Thoracic aorta (tissue), 2 donors: ENCODE results near the gene PCYOX1L. TPM values are rescaled to one million over a fixed set of nuclear protein-coding genes. Genes with fewer than 3 reads are reported as not detected.

Experiments
- ATAC-seq: fragments of 150-250 bp; one replicate; pipeline ENCODE4 v1.8.0; 2017; ENCODE audit warnings: low read depth; ENCODE audit not compliant: insufficient number of reproducible peaks, low FRiP score
- DNase-seq: peaks from one replicate; pipeline ENCODE4 v3.0.0-alpha.2; 2020; ENCODE audit warnings: low spot score
- H3K27ac ChIP-seq, 2 donors: fragments of 200-600 bp; sonication (generic); 1 replicate in 1 of 2; 2 replicates in 1 of 2; pipeline ENCODE4 v1.5.1; 2016; ENCODE audit warnings: mild to moderate bottlenecking in 2 of 2, moderate library complexity in 2 of 2
- H3K27me3 ChIP-seq: fragments of 200-600 bp; sonication (generic); replicated peaks from 2 replicates; pipeline ENCODE4 v1.6.0; 2016; ENCODE audit warnings: mild to moderate bottlenecking; ENCODE audit not compliant: insufficient read depth
- H3K36me3 ChIP-seq: fragments of 200-600 bp; sonication (generic); one replicate; pipeline ENCODE4 v1.5.1; 2016
- H3K4me1 ChIP-seq, 2 donors: fragments of 200-600 bp; sonication (generic); 1 replicate in 1 of 2; 2 replicates in 1 of 2; pipeline versions ENCODE4 v1.5.1 to v1.6.0; 2016; ENCODE audit warnings: low read depth in 2 of 2, mild to moderate bottlenecking in 1 of 2; ENCODE audit not compliant: control insufficient read depth in 1 of 2
- H3K4me3 ChIP-seq: fragments of 200-600 bp; sonication (generic); 2 replicates; pipeline ENCODE4 v1.5.1; 2016; ENCODE audit warnings: mild to moderate bottlenecking
- H3K9me3 ChIP-seq: fragments of 200-600 bp; sonication (generic); 2 replicates; pipeline ENCODE4 v1.5.1; 2016
- total RNA-seq, 2 donors: library from RNA; depleted of rRNA; stranded (reverse); fragments of >200 nt; gene quantifications; one replicate each; pipeline versions ENCODE4 v1.1.0 to v1.2.3, GENCODE V29; 2016
- TF ChIP-seq, protein P1 (sequence below): fragments of 200-600 bp; sonication (generic); IDR thresholded peaks from one replicate; pipeline ENCODE4 v1.5.1; 2019; ENCODE audit warnings: antibody characterized with exemption

The PCYOX1L gene
- total RNA-seq, 2 donors from 2014 or later: 7.3 to 7.8 TPM

DNA sequence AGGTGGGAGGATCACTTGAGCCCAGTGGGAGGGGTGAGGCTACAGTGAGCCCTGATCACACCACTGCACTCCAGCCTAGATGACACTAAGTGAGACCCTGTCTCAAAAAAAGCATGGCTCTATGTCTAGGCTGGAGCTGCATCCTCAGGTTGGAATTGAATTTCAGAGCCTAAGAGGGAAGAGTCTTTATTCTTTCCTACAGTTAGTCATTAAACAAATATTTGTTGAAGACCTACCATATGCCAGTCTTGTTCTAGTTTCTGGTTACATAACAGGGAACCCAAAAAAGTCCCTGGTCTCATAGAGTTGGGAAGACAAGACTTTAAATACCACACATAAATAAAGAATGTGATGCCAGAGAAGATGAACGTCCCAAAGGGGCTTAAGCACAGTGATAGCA lies 19.5 kb upstream of the PCYOX1L start:
- H3K4me1 ChIP-seq: no peaks in the 10 kb centered on the region
- H3K27ac ChIP-seq: no peak overlapping the region
- TF ChIP-seq, protein P1, sequence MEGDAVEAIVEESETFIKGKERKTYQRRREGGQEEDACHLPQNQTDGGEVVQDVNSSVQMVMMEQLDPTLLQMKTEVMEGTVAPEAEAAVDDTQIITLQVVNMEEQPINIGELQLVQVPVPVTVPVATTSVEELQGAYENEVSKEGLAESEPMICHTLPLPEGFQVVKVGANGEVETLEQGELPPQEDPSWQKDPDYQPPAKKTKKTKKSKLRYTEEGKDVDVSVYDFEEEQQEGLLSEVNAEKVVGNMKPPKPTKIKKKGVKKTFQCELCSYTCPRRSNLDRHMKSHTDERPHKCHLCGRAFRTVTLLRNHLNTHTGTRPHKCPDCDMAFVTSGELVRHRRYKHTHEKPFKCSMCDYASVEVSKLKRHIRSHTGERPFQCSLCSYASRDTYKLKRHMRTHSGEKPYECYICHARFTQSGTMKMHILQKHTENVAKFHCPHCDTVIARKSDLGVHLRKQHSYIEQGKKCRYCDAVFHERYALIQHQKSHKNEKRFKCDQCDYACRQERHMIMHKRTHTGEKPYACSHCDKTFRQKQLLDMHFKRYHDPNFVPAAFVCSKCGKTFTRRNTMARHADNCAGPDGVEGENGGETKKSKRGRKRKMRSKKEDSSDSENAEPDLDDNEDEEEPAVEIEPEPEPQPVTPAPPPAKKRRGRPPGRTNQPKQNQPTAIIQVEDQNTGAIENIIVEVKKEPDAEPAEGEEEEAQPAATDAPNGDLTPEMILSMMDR: no peak
- DNase-seq (no peak), ATAC-seq (no peak)
- H3K36me3 ChIP-seq: no peaks in the 10 kb centered on the region
- no peaks in the 10 kb centered on the region for H3K27me3 ChIP-seq
- H3K4me3 ChIP-seq: no peak overlapping the region
- H3K9me3 ChIP-seq: no peaks in the 10 kb centered on the region

DNA sequence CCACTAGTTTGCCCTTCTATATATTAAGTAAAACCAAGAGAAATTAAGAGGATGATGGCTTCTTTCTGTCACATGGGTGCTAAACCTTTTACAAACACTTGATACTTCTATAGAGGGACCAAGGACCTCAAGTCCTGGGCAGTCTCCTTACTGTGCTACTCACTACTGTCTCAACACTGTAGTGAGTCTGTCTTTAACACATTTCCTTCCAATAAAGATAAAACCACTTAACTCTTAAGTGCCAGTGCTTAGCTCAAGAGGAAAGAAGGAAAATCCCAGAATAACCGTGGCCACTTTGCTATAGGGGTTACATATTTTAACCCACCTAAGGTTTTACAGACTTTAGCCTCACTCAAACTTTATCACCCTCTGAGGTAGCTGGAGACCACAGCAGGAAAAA lies 16.9 kb upstream of the PCYOX1L start:
- H3K4me3 ChIP-seq: no peak overlapping the region
- no peaks in the 10 kb centered on the region for H3K27me3 ChIP-seq
- no peaks in the 10 kb centered on the region for H3K9me3 ChIP-seq
- TF ChIP-seq, protein P1: no peak
- H3K27ac ChIP-seq: no peak overlapping the region
- DNase-seq (no peak), ATAC-seq (no peak)
- H3K4me1 ChIP-seq: peaks cover 3% of the 10 kb centered on the region in 2 donors
- no peaks in the 10 kb centered on the region for H3K36me3 ChIP-seq

DNA sequence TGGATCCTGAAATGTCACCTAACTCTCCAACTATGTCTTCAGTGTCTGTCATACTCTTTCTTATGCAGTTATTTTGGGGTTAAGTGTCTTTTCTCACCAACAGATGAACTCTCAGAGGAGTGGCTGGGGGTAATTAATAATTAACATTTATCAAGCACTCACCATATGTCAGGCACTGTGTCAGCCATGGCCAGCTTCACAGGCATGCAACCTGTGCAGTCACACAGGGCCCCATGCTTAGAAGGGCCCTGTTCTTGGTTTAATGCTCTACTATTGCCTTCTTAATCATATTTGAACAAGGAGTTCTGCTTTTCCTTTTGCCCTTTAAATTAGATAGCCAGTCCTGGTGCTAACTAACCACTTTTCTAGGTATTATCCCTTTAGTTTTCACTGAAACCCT lies 16.0 kb upstream of the PCYOX1L start:
- Histone ChIP-seq H3K36me3 (no peaks in the 10 kb centered on the region), H3K27ac (no peak overlapping the region), H3K9me3 (no peaks in the 10 kb centered on the region), H3K4me1 (peaks cover 8 to 9% of the 10 kb centered on the region in 2 donors), H3K27me3 (no peaks in the 10 kb centered on the region), H3K4me3 (no peak overlapping the region)
- ATAC-seq (no peak), DNase-seq (no peak)
- TF ChIP-seq, protein P1: no peak

DNA sequence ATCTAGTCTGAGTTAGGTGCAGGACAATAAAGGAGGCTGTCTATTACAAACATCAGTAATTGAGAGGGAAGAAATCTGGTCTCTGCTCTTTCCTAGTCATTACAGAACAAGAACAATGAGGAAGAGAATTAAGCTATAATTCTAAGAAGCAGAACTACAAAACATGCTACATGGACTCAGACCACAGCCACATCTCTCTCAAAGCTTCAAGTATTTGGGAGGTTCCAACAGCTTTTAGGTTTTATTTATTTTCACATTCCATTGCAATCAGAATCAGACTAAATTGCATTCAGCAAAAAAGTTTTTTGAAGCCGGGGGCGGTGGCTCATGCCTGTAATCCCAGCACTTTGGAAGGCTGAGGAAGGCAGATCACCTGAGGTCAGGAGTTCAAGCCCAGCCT lies 13.7 kb upstream of the PCYOX1L start:
- H3K27me3 ChIP-seq: no peaks in the 10 kb centered on the region
- H3K9me3 ChIP-seq: no peaks in the 10 kb centered on the region
- no peak for DNase-seq
- no peak for ATAC-seq
- TF ChIP-seq, protein P1: no peak
- H3K4me1 ChIP-seq: peaks cover 8 to 9% of the 10 kb centered on the region in 2 donors
- H3K36me3 ChIP-seq: peaks cover 8% of the 10 kb centered on the region
- peak overlapping the region; percentile 84 for H3K4me3 ChIP-seq
- no peak overlapping the region for H3K27ac ChIP-seq

DNA sequence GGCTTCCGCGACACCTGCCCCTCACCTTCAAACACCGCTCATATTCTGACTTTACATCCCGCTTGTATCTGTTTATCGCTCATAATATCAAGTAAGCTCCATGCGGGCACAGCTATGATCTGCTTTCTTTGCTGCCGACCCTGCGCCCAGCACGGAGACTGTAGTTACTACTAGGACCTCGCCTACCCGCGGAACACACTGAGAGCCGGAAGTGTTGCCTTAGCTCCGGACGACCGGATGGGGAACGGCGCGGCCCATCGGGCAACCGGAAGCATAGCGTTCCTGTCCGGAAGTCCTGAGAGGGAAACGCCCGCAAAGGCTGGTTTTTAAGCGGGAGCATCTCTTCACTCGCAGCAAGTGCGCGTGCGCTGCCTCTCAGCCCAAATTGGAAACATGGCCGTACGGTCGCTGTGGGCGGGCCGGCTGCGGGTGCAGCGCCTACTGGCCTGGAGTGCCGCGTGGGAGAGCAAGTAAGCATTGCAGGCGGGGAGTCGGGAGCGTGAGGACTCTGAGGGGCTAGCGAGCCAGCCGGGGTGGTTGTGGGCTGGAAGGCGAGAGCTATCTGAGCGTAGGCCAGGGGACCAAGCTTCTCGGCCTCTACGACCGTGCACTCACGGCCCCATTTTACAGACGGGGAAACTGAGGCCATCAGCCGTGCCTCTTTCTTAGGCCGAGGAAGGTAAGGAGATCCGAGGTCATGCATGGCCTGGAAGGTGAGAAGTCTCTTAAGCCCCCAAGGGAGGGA lies 12.5 kb upstream of the PCYOX1L start, which contains the start of gene GRPEL2:
GRPEL2 (plus strand) TSS at position 353 of the 745 bp plus-strand sequence; CDS start at position 394, 41 bp downstream.
- Histone ChIP-seq H3K4me3 (peak within 1 kb of the TSS; percentile 84), H3K4me1 (peaks cover 8 to 9% of the 10 kb centered on the region in 2 donors), H3K36me3 (peaks cover 18% of the 10 kb centered on the region), H3K9me3 (no peaks in the 10 kb centered on the region), H3K27ac (peak within 1 kb of the TSS; percentile 50 to 85), H3K27me3 (no peaks in the 10 kb centered on the region)
- ATAC-seq (peak; percentile 82), DNase-seq (peak; percentile 85)
- TF ChIP-seq, protein P1: no peak
